NCI-H2107 treated with DMSO at 0.1 percent for 48 hours (cell line): ENCODE data around the gene DDX43.
"Not testable (repeated sequence)": the region's sequence is repeated elsewhere in the genome, so short reads cannot be mapped to it uniquely, and the experiment has no call there.

Experiments
- DNase-seq: peaks from one replicate; lab custom pipeline; 2025; ENCODE audit not compliant: unreplicated experiment; lab: John Stamatoyannopoulos, UW

DDX43 gene

DNA sequence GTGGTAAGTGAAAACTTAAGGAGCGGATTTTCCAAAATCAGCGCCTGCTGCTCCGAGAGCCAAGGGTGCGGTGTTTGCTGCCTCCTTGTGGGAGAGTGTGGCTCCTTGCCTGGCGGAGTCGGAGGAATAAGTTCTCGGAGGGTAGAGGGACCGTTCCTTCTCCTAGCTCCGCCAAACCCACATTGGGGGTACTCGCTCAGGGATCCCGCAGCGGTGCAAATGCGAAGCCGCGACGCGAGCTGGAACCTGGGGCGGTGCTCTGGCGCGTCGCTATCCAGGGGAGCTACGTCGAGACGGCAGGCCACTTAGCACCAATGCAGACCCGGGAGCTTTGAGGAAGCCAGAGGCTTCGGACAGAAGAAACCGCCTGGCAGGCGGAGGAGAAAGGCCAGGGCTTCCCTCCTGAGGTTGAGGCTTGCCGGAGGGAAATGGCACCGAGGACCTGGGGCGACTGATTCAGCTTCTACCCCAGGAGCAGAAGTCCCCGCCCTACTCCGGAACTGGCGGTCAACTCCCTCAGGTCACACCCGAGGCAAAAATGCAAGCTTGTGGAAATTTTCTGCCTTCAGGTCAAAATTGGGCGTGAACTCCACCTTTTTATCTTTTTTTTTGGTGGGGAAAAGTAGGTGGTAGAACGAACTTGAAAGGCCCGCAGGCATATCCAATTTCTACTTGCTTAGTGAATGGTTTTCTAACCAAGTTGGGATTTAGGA, 5.7 kb upstream of the DDX43 start:
- no peak for DNase-seq

- DNase-seq: no peak
These were observed 4.8 kb upstream of the DDX43 start for GRCh38 chr6:73389854-73390253.

GRCh38 chr6:73391675-73392074, 3.0 kb upstream of the DDX43 start:
- no peak for DNase-seq

DNA sequence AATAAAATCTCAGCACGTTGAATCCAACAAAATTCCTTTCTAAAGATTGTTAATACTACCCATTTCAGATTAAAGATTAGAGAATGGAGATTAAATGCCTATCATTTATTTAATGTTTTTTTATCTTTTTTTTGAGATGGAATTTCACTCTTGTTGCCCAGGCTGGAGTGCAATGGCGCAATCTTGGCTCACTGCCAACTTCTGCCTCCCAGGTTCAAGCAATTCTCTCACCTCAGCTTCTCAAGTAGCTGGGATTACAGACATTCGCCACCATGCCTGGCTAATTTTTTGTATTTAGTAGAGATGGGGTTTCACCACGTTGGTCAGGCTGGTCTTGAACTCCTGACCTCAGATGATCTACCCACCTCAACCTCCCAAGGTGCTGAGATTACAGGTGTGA, 2.4 kb upstream of the DDX43 start:
- not testable (repeated sequence) for DNase-seq

DNA sequence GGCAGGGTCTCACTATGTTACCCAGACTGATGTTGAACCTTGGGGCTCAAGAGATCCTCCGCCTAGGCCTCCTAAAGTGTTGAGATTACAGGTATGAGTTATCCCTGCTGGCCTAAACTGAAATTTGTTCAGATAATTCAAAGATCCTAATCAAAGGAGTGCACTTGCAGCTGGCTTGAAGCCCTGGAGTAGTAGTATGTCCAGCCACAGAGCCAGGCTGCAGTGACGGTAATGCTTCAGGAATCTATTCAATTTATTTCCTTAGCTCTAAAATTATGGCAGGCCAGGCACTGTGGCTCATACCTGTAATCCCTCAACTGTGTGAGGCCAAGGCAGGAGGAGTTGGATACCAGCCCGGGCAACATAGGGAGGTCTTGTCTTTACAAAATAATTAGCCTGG, 1.4 kb upstream of the DDX43 start:
- no peak for DNase-seq

DNA sequence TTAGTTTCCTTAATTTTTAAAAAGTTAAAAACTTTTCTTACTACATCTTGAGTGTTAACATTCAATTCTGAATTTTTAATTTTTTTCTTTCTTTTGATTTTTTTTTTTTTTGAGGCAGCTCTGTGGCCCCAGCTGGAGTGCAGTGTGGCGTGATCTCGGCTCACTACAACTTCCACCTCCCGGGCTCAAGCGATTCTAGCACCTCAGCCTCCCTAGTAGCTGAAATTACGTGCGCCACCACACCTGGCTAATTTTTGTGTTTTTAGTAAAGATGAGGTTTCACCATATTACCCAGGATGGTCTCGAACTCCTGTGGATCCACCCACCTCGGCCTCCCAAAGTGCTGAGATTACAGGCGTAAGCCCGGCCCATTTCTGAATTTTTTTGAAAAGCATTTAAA, 1.2 kb downstream of the DDX43 start:
- DNase-seq: no peak

DNA sequence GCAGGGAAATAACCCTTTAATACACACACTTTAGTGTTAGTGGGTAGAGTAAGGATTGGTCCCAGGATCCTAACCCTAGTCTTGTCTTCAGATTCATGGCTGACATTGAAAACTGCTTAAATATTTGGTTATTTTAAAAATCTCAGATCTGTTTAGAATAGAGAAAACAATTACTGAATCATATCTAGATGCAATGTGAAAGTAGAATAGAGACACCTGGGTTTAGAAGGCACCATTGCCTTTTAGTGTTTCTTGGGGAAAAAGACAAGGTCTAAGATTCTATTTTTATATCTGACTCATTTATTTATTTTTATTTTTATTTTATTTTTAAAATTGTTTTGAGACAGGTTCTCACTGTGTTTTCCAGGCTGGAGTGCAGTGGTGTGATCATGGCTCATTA, 6.0 kb downstream of the DDX43 start:
- DNase-seq: no peak

GRCh38 chr6:73409395-73409794, 14.8 kb downstream of the DDX43 start:
- no peak for DNase-seq

GRCh38 chr6:73413102-73413501, 18.5 kb downstream of the DDX43 start:
- DNase-seq: no peak

DNA sequence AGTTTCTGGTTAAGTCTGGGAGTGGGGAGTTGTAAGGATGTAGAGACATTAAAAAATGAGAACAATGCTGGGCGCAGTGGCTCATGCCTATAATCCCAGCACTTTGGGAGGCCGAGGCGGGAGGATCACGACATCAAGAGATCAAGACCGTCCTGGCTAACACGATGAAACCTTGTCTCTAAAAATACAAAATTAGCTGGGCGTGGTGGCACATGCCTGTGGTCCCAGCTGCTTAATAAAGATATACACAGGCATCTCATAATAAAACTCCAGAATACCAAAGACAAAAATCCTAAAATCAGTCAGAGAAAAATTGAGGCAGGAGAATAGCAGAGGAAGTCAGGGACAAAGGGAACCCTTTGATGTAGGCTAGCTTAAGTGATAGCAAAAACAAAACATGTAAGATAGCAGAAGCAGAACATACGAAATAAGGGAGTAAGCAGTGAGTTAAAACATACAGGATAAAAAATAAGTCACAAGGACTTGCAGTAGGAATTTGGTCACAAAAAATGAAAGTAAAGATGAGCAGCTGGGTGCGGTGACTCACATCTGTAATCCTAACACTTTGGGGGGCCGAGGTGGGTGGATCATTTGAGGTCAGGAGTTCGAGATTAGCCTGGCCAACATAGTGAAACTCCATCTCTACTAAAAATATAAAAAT, 23.6 kb downstream of the DDX43 start:
- no peak for DNase-seq

GRCh38 chr6:73421534-73421933, 26.9 kb downstream of the DDX43 start:
- DNase-seq: no peak

DNA sequence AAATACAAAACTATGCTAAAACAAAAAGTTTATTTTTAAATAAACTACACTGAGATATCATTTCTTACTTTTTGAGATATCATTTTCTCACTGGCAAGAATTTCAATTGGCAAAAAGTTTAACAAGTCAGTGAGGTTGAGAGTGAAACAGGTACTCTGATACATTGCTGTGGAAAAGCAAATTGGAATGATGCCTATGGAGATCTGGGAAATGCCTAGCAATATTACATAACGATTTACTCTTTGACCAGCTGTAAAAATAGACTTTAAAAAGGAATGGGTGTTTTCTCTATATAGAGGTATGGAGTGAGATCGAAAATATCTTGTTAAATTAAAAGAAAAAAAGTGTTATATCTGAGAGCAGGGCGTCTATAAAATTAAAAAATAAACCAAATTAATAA, 40.6 kb downstream of the DDX43 start:
- DNase-seq: no peak

GRCh38 chr6:73443555-73443954, 48.9 kb downstream of the DDX43 start:
- DNase-seq: no peak

GRCh38 chr6:73451223-73452106, 56.8 kb downstream of the DDX43 start:
- DNase-seq: peak; percentile 34

DNA sequence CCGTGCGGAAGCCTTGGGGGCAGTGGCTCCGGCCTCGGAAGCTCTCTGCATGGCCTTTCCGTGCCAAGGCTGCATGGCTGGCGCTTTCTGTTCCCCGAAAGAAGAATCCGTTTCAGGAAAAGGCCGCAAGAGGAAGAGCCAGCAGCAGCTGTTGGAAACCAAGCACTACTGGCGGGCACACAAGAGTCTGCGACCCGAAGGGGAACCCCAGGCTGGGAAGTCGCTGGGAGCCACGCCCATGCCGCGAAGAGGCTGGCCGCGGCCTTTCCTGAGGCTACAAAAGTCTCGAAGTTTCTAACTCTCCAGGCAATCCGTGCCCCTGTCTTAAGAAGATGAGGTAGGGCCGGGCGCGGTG, 57.5 kb downstream of the DDX43 start, which contains the start of gene CGAS:
TSS of gene CGAS (minus strand) at position 191 of the 355 bp plus-strand sequence. CDS start at position 75, 116 bp downstream.
- DNase-seq: no peak

- no peak for DNase-seq
These were observed 61.4 kb downstream of the DDX43 start for GRCh38 chr6:73455865-73456629.

- DNase-seq: not testable (repeated sequence)
These were observed 64.8 kb downstream of the DDX43 start for GRCh38 chr6:73459474-73459873.

DNA sequence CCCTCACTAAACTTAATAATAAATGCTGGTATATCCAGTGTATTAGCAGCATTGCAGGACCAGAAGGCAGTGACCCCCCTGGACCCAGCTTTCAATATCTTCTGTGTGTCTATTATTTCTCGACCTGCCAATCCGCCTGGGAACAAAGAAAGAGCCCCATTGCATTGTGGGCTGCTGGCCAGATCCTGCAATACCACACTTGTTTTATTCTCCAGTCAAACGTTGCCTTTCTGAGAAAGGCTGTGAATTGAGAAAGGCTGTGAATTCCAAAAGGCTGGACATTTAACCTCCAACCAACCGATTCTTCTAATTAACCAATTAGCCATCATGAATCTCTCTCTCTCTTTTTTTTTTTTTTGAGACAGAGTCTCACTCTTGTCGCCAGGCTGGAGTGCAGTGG, 65.4 kb downstream of the DDX43 start:
- no peak for DNase-seq

GRCh38 chr6:73461537-73462350, 67.1 kb downstream of the DDX43 start, which contains the start of gene MTO1:
Gene MTO1 (plus strand): TSS chr6:73461737. CDS start chr6:73461855, 118 bp downstream.
- DNase-seq: peak; percentile 62
